Sigmoid colon (tissue), 7 donors: ENCODE data around the gene BATF3. TPM values are rescaled to one million over a fixed set of nuclear protein-coding genes. Genes with fewer than 3 reads are reported as not detected.

Experiments used
- DNase-seq: peaks from one replicate; pipeline ENCODE4 v3.0.0-alpha.2; 2019
- H3K27ac ChIP-seq, 4 donors: fragments of 200-600 bp; sonication (generic); one replicate each; pipeline ENCODE4 v1.5.1; 2016 to 2019; ENCODE audit warnings: mild to moderate bottlenecking in 1 of 4
- H3K27me3 ChIP-seq, 3 donors: fragments of 200-600 bp; sonication (generic); one replicate each; pipeline ENCODE4 v1.5.1; 2019; ENCODE audit warnings: mild to moderate bottlenecking in 1 of 3
- H3K36me3 ChIP-seq, 4 donors: fragments of 200-600 bp; sonication (generic); one replicate each; pipeline ENCODE4 v1.5.1; 2016 to 2019
- H3K4me1 ChIP-seq, 4 donors: fragments of 200-600 bp; sonication (generic); one replicate each; pipeline ENCODE4 v1.5.1; 2017 to 2019
- H3K4me3 ChIP-seq, 4 donors: fragments of 200-600 bp; sonication (generic); one replicate each; pipeline ENCODE4 v1.5.1; 2017 to 2019; ENCODE audit warnings: mild to moderate bottlenecking in 2 of 4, moderate library complexity in 1 of 4
- H3K9me3 ChIP-seq, 4 donors: fragments of 200-600 bp in 3 of 4; sonication (generic) in 3 of 4; one replicate each; pipeline versions ENCODE4 v1.5.1 to v1.6.1; 2013 to 2019
- EP300 ChIP-seq, 4 donors: sonication (generic); formaldehyde crosslinking; IDR thresholded peaks; one replicate each; pipeline ENCODE4 v1.6.1; 2017; ENCODE audit warnings: antibody characterized with exemption in 4 of 4
- POLR2A ChIP-seq, 2 donors: fragments of 450-650 bp; IDR thresholded peaks; one replicate each; pipeline ENCODE4 v1.6.1; 2016; ENCODE audit warnings: antibody characterized with exemption in 2 of 2, mild to moderate bottlenecking in 2 of 2, moderate library complexity in 2 of 2
- POLR2AphosphoS5 ChIP-seq, 4 donors: sonication (generic); formaldehyde crosslinking; IDR thresholded peaks; one replicate each; pipeline ENCODE4 v1.6.1; 2017; ENCODE audit warnings: antibody characterized with exemption in 4 of 4
- WGBS, 2 donors: extraction: QIAGEN DNeasy Blood & Tissue Kit; methylation state at CpG; one replicate each; pipeline ENCODE4 v1.1.7; 2013; 5-methylcytosine and 5-hydroxymethylcytosine counted together
- intact Hi-C: fragments of 100-400 bp; cut with DNase I; formaldehyde crosslinking; loops from one replicate; pipeline ENCODE4 v1.15.1; 2023
- polyA plus RNA-seq, 3 donors: library from polyadenylated mRNA; stranded (reverse); fragments of 200-250 nt; gene quantifications; one replicate each; pipeline ENCODE4 v1.2.3, GENCODE V29; 2013
- total RNA-seq, 4 donors: library from RNA; depleted of rRNA; stranded (reverse); fragments of >200 nt; gene quantifications; one replicate each; pipeline ENCODE4 v1.1.0, GENCODE V29; 2016
- TF ChIP-seq, protein P1 (sequence below), 4 experiments: fragments of 450-650 bp in 3 of 4; fragments of 200-600 bp in 1 of 4; IDR thresholded peaks; one replicate each; pipeline ENCODE4 v1.5.1; 2016 to 2019; ENCODE audit warnings: antibody characterized with exemption in 4 of 4, mild to moderate bottlenecking in 3 of 4, moderate library complexity in 2 of 4
- donor health status: healthy with polysubstance abuse.
- donor health status: Bipolar disorder and iron deficiency.
- donor health status: healthy.

The BATF3 gene
- total and polyA plus RNA-seq, 7 donors = 1.8 to 10.0 (median 3.3) TPM

DNA sequence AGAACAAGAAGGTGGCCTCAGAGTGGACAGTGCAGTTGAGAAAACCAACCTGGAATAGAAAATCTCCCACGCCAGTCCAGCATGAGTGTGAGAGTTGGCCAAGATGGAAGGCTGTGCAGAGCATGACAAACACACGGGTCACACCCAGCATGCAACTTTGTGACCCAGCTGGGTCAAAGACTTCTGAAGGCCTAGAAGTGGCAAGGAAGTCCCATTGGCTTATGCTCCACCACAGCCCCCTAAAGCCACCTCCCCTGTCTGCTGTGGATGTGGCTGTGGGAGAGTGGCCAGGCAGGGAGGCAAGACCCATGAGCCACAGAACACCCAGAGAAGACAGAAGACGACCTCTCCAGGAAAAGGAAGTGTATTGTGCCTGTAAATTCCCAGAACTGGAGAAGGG lies 13.6 kb downstream of the BATF3 start:
- H3K27me3 ChIP-seq = peaks cover 0 to 3% (median 0%) of the 10 kb centered on the region in 3 donors
- H3K27ac ChIP-seq = no peak overlapping the region
- H3K4me1 ChIP-seq = no peaks in the 10 kb centered on the region
- TF ChIP-seq POLR2AphosphoS5 (IDR thresholded peaks at IDR 0.05) (no peak), POLR2A (IDR thresholded peaks at IDR 0.05) (no peak), EP300 (IDR thresholded peaks at IDR 0.05) (no peak)
- TF ChIP-seq, protein P1, sequence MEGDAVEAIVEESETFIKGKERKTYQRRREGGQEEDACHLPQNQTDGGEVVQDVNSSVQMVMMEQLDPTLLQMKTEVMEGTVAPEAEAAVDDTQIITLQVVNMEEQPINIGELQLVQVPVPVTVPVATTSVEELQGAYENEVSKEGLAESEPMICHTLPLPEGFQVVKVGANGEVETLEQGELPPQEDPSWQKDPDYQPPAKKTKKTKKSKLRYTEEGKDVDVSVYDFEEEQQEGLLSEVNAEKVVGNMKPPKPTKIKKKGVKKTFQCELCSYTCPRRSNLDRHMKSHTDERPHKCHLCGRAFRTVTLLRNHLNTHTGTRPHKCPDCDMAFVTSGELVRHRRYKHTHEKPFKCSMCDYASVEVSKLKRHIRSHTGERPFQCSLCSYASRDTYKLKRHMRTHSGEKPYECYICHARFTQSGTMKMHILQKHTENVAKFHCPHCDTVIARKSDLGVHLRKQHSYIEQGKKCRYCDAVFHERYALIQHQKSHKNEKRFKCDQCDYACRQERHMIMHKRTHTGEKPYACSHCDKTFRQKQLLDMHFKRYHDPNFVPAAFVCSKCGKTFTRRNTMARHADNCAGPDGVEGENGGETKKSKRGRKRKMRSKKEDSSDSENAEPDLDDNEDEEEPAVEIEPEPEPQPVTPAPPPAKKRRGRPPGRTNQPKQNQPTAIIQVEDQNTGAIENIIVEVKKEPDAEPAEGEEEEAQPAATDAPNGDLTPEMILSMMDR (IDR thresholded peaks at IDR 0.05) = no peak
- no peaks in the 10 kb centered on the region for H3K9me3 ChIP-seq
- intact Hi-C loops = no loop called here
- no peak overlapping the region for H3K4me3 ChIP-seq
- WGBS, 2 donors = 59 to 74% methylated on average over 3 of the region's 3 CpGs
- no peak for DNase-seq
- no peaks in the 10 kb centered on the region for H3K36me3 ChIP-seq

DNA sequence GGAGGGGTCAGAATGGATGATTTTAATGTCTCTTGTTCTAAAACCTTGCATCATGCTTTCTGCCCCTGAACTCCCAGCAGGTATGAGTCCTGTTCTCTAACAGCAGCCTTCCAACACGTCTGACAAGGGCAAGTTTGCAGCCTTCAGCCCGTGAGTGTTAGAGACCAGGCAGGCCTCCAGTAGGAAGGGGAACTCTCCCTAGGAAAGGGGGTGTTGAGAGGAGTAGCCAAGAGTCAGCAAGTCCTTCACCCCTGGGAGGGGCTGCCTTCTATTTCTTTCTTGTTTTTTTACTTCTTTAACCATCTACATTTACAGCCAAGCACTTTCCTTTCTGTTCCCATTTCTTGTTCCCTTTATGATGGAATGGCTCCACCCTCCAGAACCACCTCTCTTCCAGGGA lies 14.2 kb downstream of the BATF3 start:
- WGBS, 2 donors = 35 to 74% methylated on average over 2 of the region's 2 CpGs
- intact Hi-C loops = no loop called here
- Histone ChIP-seq H3K9me3 (no peaks in the 10 kb centered on the region), H3K4me1 (no peaks in the 10 kb centered on the region), H3K27me3 (peaks cover 0 to 3% (median 0%) of the 10 kb centered on the region in 3 donors), H3K27ac (no peak overlapping the region), H3K36me3 (no peaks in the 10 kb centered on the region), H3K4me3 (no peak overlapping the region)
- DNase-seq = no peak
- TF ChIP-seq POLR2A (IDR thresholded peaks at IDR 0.05) (no peak), POLR2AphosphoS5 (IDR thresholded peaks at IDR 0.05) (no peak), EP300 (IDR thresholded peaks at IDR 0.05) (no peak)
- TF ChIP-seq, protein P1 (IDR thresholded peaks at IDR 0.05) = no peak

DNA sequence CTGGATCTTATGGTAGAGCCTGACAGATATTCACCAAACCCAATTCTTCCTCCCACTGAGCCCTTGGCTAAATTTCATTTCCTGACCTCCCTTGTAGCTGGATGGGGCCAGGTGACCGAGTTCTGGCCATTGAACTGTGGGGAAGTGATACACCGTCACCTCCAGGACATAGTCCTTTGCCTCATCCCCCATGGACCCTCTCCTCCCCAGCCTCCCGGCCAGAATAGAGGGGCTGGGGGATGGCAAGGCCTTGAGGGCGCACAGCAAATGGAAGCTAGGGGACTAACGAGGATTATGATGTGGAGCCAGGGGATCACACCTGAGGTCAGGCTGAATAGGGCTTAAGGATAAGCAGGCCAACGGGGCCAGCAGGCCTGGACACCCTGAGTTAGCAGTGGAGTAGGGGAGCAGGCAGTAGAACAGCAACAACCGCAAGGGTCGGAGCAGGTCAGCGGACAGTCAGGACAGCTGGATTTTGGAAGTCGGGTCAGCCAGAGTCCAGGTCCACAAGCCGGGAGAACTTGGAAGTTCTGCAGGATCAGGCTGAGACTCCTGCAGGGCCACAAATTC lies 15.0 kb downstream of the BATF3 start:
- no peak for DNase-seq
- H3K27ac ChIP-seq = no peak overlapping the region
- H3K36me3 ChIP-seq = no peaks in the 10 kb centered on the region
- H3K9me3 ChIP-seq = no peaks in the 10 kb centered on the region
- WGBS, 2 donors = 90 to 93% methylated on average over 11 of the region's 11 CpGs
- intact Hi-C loops = no loop called here
- no peaks in the 10 kb centered on the region for H3K27me3 ChIP-seq
- no peak overlapping the region for H3K4me3 ChIP-seq
- TF ChIP-seq, protein P1 (IDR thresholded peaks at IDR 0.05) = no peak
- no peak for TF ChIP-seq EP300 (IDR thresholded peaks at IDR 0.05)
- TF ChIP-seq POLR2A (IDR thresholded peaks at IDR 0.05) = no peak
- no peak for TF ChIP-seq POLR2AphosphoS5 (IDR thresholded peaks at IDR 0.05)
- no peaks in the 10 kb centered on the region for H3K4me1 ChIP-seq

DNA sequence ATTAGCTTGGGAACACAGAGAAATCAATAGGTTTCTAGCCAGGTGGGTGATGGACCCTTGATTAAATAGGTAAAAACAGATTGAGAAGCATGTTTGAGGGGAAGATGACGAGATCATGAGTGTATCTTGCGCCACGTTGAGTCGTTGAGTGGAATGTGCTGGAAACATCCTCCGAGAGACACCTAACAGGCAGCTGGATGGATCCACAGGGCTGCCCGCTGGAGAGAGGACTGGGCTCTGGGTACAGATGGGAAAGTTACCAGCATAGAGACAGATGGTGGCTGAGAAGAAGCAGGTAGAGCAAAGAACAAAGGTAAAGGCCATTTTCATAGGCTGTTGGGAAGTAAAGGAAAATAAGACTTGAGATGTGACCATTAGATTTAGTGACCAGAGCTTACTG lies 15.6 kb downstream of the BATF3 start:
- DNase-seq = no peak
- no peak overlapping the region for H3K27ac ChIP-seq
- H3K4me1 ChIP-seq = no peaks in the 10 kb centered on the region
- no peak overlapping the region for H3K4me3 ChIP-seq
- WGBS, 2 donors = 90 to 93% methylated on average over 6 of the region's 6 CpGs
- H3K27me3 ChIP-seq = no peaks in the 10 kb centered on the region
- no peak for TF ChIP-seq POLR2AphosphoS5 (IDR thresholded peaks at IDR 0.05)
- TF ChIP-seq EP300 (IDR thresholded peaks at IDR 0.05) = no peak
- no peak for TF ChIP-seq POLR2A (IDR thresholded peaks at IDR 0.05)
- TF ChIP-seq, protein P1 (IDR thresholded peaks at IDR 0.05) = no peak
- H3K36me3 ChIP-seq = no peaks in the 10 kb centered on the region
- no peaks in the 10 kb centered on the region for H3K9me3 ChIP-seq
- intact Hi-C loops = no loop called here

DNA sequence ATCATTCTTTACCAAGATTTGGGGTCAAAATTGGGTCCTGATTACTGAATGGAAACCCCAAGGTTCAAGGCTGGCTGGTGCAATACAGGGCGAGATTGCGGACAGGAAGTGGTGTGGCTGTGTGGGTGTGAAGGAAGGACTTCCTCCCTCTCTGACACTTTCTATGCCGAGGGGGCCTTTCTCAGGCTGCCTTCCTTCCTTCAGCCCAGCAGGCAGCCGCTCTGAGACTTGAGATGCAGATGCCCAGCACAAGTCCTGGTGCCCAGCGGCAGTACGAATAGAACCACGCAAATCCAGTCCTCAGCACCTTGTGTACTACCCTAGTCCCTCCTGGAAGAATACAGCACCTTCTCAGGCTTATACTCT lies 16.3 kb downstream of the BATF3 start:
- Histone ChIP-seq H3K9me3 (no peaks in the 10 kb centered on the region), H3K4me1 (no peaks in the 10 kb centered on the region), H3K27me3 (no peaks in the 10 kb centered on the region), H3K36me3 (no peaks in the 10 kb centered on the region), H3K4me3 (no peak overlapping the region), H3K27ac (no peak overlapping the region)
- TF ChIP-seq POLR2A (IDR thresholded peaks at IDR 0.05) (no peak), EP300 (IDR thresholded peaks at IDR 0.05) (no peak), POLR2AphosphoS5 (IDR thresholded peaks at IDR 0.05) (no peak)
- TF ChIP-seq, protein P1 (IDR thresholded peaks at IDR 0.05) = no peak
- no peak for DNase-seq
- intact Hi-C loops = no loop called here
- WGBS, 2 donors = 59 to 74% methylated on average over 7 of the region's 7 CpGs
